HepG2 (cell line): ENCODE results near the gene ABCC1. TPM values are rescaled to one million over a fixed set of nuclear protein-coding genes. Genes with fewer than 3 reads are reported as not detected.

Source experiments
- ATAC-seq: fragments of 200-7000 bp; cut with Tn5 transposase; 3 replicates; pipeline ENCODE4 v1.9.1; 2020; ENCODE audit warnings: mild to moderate bottlenecking, moderate library complexity
- BruUV-seq: library from RNA; stranded (reverse); fragments of 400-500 nt; replicated peaks from 2 replicates; lab custom pipeline; 2021; lab: Mats Ljungman, UMichigan
- CTCF ChIA-PET: fragments of 300-600 bp; formaldehyde crosslinking; extraction: SDS; loops from one replicate; lab custom pipeline; 2021; ENCODE audit warnings: low total read pairs, inconsistent platforms, low intra/inter-chr PET ratio; lab: Yijun Ruan, JAX
- POLR2A ChIA-PET: fragments of 350-600 bp; sonication (Branson Sonifier 250); formaldehyde crosslinking; loops from one replicate; lab custom pipeline; 2020; ENCODE audit warnings: antibody characterized with exemption, inconsistent platforms; lab: Yijun Ruan, JAX
- DNase-seq: peaks from one replicate; pipeline ENCODE4 v3.0.0-alpha.2; 2015; ENCODE audit warnings: low spot score
- FAIRE-seq: peaks from 3 replicates; lab custom pipeline; 2011; peaks lifted over from hg19 to GRCh38; lab: Jason Lieb, UNC
- H2AFZ ChIP-seq: one replicate; pipeline ENCODE4 v1.6.1; 2011; ENCODE audit warnings: low read length, inconsistent platforms
- H3K27ac ChIP-seq: fragments of 300-600 bp; 3 replicates; pipeline ENCODE4 v1.8.0; 2011; ENCODE audit warnings: mixed run types, mild to moderate bottlenecking, mixed read lengths, low read length, inconsistent platforms; ENCODE audit not compliant: insufficient read depth; ENCODE audit errors: extremely low read length
- H3K27me3 ChIP-seq, 2 experiments: fragments of 200-600 bp in 1 of 2; 2 replicates in 1 of 2; 3 replicates in 1 of 2; pipeline versions ENCODE4 v1.6.0 to v1.8.0; 2011; ENCODE audit warnings: low read length in 2 of 2, mild to moderate bottlenecking in 2 of 2, moderate library complexity in 2 of 2, inconsistent platforms in 1 of 2; ENCODE audit not compliant: insufficient read depth in 2 of 2, control insufficient read depth in 1 of 2
- H3K36me3 ChIP-seq, 2 experiments: fragments of 200-600 bp in 1 of 2; replicated peaks in 1 of 2; 2 replicates in 1 of 2; 3 replicates in 1 of 2; pipeline versions ENCODE4 v1.5.1 to v1.8.0; 2011; ENCODE audit warnings: low read length in 2 of 2, inconsistent platforms in 1 of 2; ENCODE audit not compliant: insufficient read depth in 2 of 2, control insufficient read depth in 1 of 2
- H3K4me1 ChIP-seq: 2 replicates; pipeline ENCODE4 v1.5.1; 2012; ENCODE audit warnings: low read length, inconsistent platforms; ENCODE audit not compliant: insufficient read depth
- H3K4me2 ChIP-seq: 2 replicates; pipeline ENCODE4 v1.6.0; 2011; ENCODE audit warnings: low read depth, low read length, inconsistent platforms
- H3K4me3 ChIP-seq, 3 experiments: fragments of 200-600 bp in 1 of 3; sonication (generic), shearing (Covaris generic) in 1 of 3; replicated peaks in 1 of 3; 2 replicates each; pipeline ENCODE4 v1.5.1; 2011 to 2016; ENCODE audit warnings: low read length in 3 of 3, inconsistent platforms in 2 of 3, low read depth in 2 of 3, mild to moderate bottlenecking in 2 of 3, control low read depth in 1 of 3, mixed read lengths in 1 of 3; ENCODE audit not compliant: insufficient read depth in 1 of 3
- H3K79me2 ChIP-seq: one replicate; pipeline ENCODE4 v1.6.1; 2011; ENCODE audit warnings: low read length, inconsistent platforms; ENCODE audit not compliant: insufficient read depth
- H3K9ac ChIP-seq: 2 replicates; pipeline ENCODE4 v1.6.0; 2011; ENCODE audit warnings: mild to moderate bottlenecking, low read depth, low read length, inconsistent platforms; ENCODE audit not compliant: insufficient read depth
- H3K9me3 ChIP-seq: 2 replicates; pipeline ENCODE4 v1.5.1; 2012; ENCODE audit warnings: mild to moderate bottlenecking, low read length
- H4K20me1 ChIP-seq: 2 replicates; pipeline ENCODE4 v1.6.0; 2011; ENCODE audit warnings: inconsistent platforms, mild to moderate bottlenecking, low read length, moderate library complexity; ENCODE audit not compliant: insufficient read depth
- AKNA ChIP-seq: sonication (generic); formaldehyde crosslinking; IDR thresholded peaks from 2 replicates; pipeline ENCODE4 v1.4.0; 2020; ENCODE audit warnings: missing genetic modification reagents, borderline replicate concordance
- MYC ChIP-seq: sonication (generic); formaldehyde crosslinking; IDR thresholded peaks from 2 replicates; pipeline ENCODE4 v1.9.0; 2021; ENCODE audit warnings: missing genetic modification reagents, borderline replicate concordance
- SPEN ChIP-seq: sonication (generic); formaldehyde crosslinking; IDR thresholded peaks from 2 replicates; pipeline ENCODE4 v1.5.1; 2020; ENCODE audit warnings: low read depth, mild to moderate bottlenecking, missing genetic modification reagents
- TFAP4 ChIP-seq: sonication (generic); IDR thresholded peaks from 2 replicates; pipeline ENCODE4 v1.6.1; 2016; ENCODE audit warnings: low read depth, borderline replicate concordance
- UBTF ChIP-seq: sonication (generic); formaldehyde crosslinking; IDR thresholded peaks from 2 replicates; pipeline ENCODE4 v1.4.0; 2020; ENCODE audit warnings: mild to moderate bottlenecking, missing genetic modification reagents
- ZNF335 ChIP-seq: sonication (generic); formaldehyde crosslinking; IDR thresholded peaks from 2 replicates; pipeline ENCODE4 v1.4.0; 2020; ENCODE audit warnings: missing genetic modification reagents
- ZNF350 ChIP-seq: sonication (generic); formaldehyde crosslinking; IDR thresholded peaks from 2 replicates; pipeline ENCODE4 v1.4.0; 2020; ENCODE audit warnings: mild to moderate bottlenecking, low read depth, missing genetic modification reagents, borderline replicate concordance
- ZNF768 ChIP-seq: sonication (generic); formaldehyde crosslinking; IDR thresholded peaks from 2 replicates; pipeline ENCODE4 v1.4.0; 2020; ENCODE audit warnings: missing genetic modification reagents
- WGBS: methylation state at CpG from one replicate; pipeline ENCODE4 v1.1.6; 2017; ENCODE audit warnings: low lambda C conversion rate; 5-methylcytosine and 5-hydroxymethylcytosine counted together
- in situ Hi-C: cut with HindIII; loops from 2 replicates; pipeline ENCODE4 v1.10.0; 2017; ENCODE audit warnings: low pct_unique_long_range_greater_than_20kb; ENCODE audit not compliant: extremely low pct_ligation_motif_present
- intact Hi-C: fragments of 100-400 bp; cut with micrococcal nuclease; formaldehyde crosslinking; loops from one replicate; pipeline ENCODE4 v1.10.0; 2022; ENCODE audit not compliant: unreplicated experiment
- polyA plus RNA-seq, 8 experiments: library from polyadenylated mRNA; depleted of rRNA in 3 of 8; stranded (reverse) in 7 of 8; unstranded in 1 of 8; fragments of >200 nt; fragmentation: Illumina TruSeq in 4 of 8; extraction: Trizol in 4 of 8; gene quantifications; 2 replicates each; pipeline versions ENCODE4 v1.2.1 to v1.2.3, GENCODE V29; 2011 to 2016; ENCODE audit warnings: low read depth in 4 of 8, missing spikeins in 1 of 8, mixed read lengths in 1 of 8; ENCODE audit not compliant: insufficient read depth in 1 of 8
- total RNA-seq, 5 experiments: library from RNA; depleted of rRNA; stranded (reverse); fragments of >200 nt; fragmentation: Illumina TruSeq; extraction: Trizol; gene quantifications; 2 replicates each; pipeline ENCODE4 v1.2.3, GENCODE V29; 2016; ENCODE audit warnings: low read depth in 1 of 5

ABCC1 gene
- total and polyA plus RNA-seq, 2 of the 13 experiments (the other 11 are each of a cell fraction or from before 2014, with no cell fraction given) = 13.0 to 30.6 TPM

- no peak for FAIRE-seq
- Histone ChIP-seq H3K4me3 (no peak overlapping the region), H2AFZ (no peak overlapping the region), H3K79me2 (no peaks in the 10 kb centered on the region), H3K27me3 (no peaks in the 10 kb centered on the region), H4K20me1 (no peaks in the 10 kb centered on the region), H3K9me3 (peaks cover 11% of the 10 kb centered on the region), H3K27ac (no peak overlapping the region), H3K4me1 (no peaks in the 10 kb centered on the region), H3K36me3 (peaks cover 37 to 77% of the 10 kb centered on the region in 2 experiments), H3K9ac (no peak overlapping the region), H3K4me2 (no peak overlapping the region)
- TF ChIP-seq ZNF768 (CRISPR knock-in tag) (peak; percentile 90), MYC (CRISPR knock-in tag) (no peak)
- CTCF ChIA-PET = no interaction called here
- ATAC-seq = no peak
- POLR2A ChIA-PET = no interaction called here
- in situ Hi-C loops = no loop called here
- WGBS = 97% methylated on average over 3 of the region's 3 CpGs
- no TSS peak for BruUV-seq
- no peak for DNase-seq
- intact Hi-C loops = no loop called here
Measured at GRCh38 chr16:16084874-16085273, 135.5 kb downstream of the ABCC1 start.

GRCh38 chr16:16086653-16087446 lies 137.4 kb downstream of the ABCC1 start:
- H3K4me1 ChIP-seq = no peaks in the 10 kb centered on the region
- no peaks in the 10 kb centered on the region for H3K27me3 ChIP-seq
- no peak overlapping the region for H3K9ac ChIP-seq
- H3K4me2 ChIP-seq = no peak overlapping the region
- no peak overlapping the region for H3K27ac ChIP-seq
- H3K4me3 ChIP-seq = no peak overlapping the region
- ATAC-seq (no peak), DNase-seq (no peak), FAIRE-seq (no peak)
- intact Hi-C loops = no loop called here
- peaks cover 11% of the 10 kb centered on the region for H3K9me3 ChIP-seq
- no peak overlapping the region for H2AFZ ChIP-seq
- ChIA-PET CTCF (no interaction called here), POLR2A (no interaction called here)
- peaks cover 54 to 86% of the 10 kb centered on the region in 2 experiments for H3K36me3 ChIP-seq
- in situ Hi-C loops = no loop called here
- no peaks in the 10 kb centered on the region for H4K20me1 ChIP-seq
- H3K79me2 ChIP-seq = no peaks in the 10 kb centered on the region
- 96% methylated on average over 18 of the region's 18 CpGs for WGBS
- no TSS peak for BruUV-seq
- TF ChIP-seq UBTF (CRISPR knock-in tag) = no peak
- TF ChIP-seq ZNF335 (CRISPR knock-in tag) = no peak
- TF ChIP-seq ZNF350 = no peak
- no peak for TF ChIP-seq SPEN (CRISPR knock-in tag)
- no peak for TF ChIP-seq AKNA (CRISPR knock-in tag)
- TF ChIP-seq TFAP4 = no peak
